B cell (primary cell): ENCODE results near the gene EHD2.

Experiments
- EZH2 ChIP-seq: IDR thresholded peaks from 2 replicates; pipeline ENCODE4 v1.6.1; 2012; ENCODE audit warnings: borderline replicate concordance, low read depth, mild to moderate bottlenecking, moderate library complexity, low read length; ENCODE audit not compliant: insufficient read depth, poor library complexity, severe bottlenecking
- TF ChIP-seq, protein P1 (sequence below): fragments of 200-600 bp; IDR thresholded peaks from one replicate; pipeline ENCODE4 v1.8.0; 2022; ENCODE audit warnings: antibody characterized with exemption, mild to moderate bottlenecking

DNA sequence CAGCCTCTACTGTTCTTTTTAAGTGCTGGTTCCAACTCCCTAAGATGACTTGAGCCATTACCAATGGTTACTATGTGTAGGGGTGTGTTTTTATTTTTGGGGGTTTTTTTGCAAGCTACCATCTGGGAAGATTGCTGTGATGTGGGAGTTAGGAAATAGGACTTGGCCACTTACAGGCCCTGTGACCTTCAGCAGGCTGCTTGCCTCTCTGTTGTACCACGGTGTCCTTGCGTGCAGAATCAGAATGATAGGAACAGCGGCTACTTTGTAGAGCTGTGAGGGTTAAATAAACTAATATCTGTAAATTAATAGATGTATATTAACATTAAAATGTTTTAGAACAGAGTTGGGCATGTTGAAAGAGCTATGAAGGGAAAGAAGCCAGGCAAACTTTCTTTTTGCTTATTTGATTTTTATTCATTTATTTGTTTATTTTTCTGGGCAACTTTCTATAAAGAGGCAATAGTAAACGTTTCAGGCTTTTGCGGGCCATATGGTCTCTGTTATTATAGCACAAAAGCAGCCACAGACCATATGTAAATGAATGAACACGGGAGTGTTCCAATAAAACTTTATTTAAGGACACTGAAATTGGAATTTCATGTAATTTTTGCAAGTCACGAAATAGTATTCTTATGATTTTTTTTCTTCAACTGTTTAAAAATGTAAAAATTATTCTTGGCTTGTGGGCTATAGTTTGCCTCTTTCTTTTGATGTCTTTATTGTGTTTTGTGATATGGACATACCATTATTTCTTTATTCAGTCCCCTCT lies 26.4 kb upstream of the EHD2 start:
- TF ChIP-seq, protein P1, sequence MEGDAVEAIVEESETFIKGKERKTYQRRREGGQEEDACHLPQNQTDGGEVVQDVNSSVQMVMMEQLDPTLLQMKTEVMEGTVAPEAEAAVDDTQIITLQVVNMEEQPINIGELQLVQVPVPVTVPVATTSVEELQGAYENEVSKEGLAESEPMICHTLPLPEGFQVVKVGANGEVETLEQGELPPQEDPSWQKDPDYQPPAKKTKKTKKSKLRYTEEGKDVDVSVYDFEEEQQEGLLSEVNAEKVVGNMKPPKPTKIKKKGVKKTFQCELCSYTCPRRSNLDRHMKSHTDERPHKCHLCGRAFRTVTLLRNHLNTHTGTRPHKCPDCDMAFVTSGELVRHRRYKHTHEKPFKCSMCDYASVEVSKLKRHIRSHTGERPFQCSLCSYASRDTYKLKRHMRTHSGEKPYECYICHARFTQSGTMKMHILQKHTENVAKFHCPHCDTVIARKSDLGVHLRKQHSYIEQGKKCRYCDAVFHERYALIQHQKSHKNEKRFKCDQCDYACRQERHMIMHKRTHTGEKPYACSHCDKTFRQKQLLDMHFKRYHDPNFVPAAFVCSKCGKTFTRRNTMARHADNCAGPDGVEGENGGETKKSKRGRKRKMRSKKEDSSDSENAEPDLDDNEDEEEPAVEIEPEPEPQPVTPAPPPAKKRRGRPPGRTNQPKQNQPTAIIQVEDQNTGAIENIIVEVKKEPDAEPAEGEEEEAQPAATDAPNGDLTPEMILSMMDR, result no peak
- TF ChIP-seq EZH2, result no peak
